ENCODE data around the gene VEZT. TPM values are rescaled to one million over a fixed set of nuclear protein-coding genes. Genes with fewer than 3 reads are reported as not detected.

VEZT gene
- total and polyA plus RNA-seq, 10 of the 15 experiments (the other 5 are each of a cell fraction or from before 2014, with no cell fraction given): 32.8 to 134 (median 66.2) TPM

- no peaks in the 10 kb centered on the region for H3K27me3 ChIP-seq (replicated peaks in 1 of 2; ENCODE audit: control insufficient read depth in 2 of 2, insufficient read depth in 2 of 2, low read length in 1 of 2)
- H3K79me2 ChIP-seq (ENCODE audit: control insufficient read depth, insufficient read depth, low read length): no peaks in the 10 kb centered on the region
- H3K27ac ChIP-seq (ENCODE audit: control insufficient read depth, insufficient read depth): no peak overlapping the region
- POLR2A ChIA-PET: no interaction called here
- H4K20me1 ChIP-seq (ENCODE audit: control insufficient read depth, insufficient read depth): no peaks in the 10 kb centered on the region
- no peak overlapping the region for H3K9ac ChIP-seq (ENCODE audit: control insufficient read depth, insufficient read depth, low read length)
- TF ChIP-seq SRF (IDR thresholded peaks at IDR 0.05; ENCODE audit: low read depth in 2 of 2, low read length in 2 of 2) (no peak), RUNX3 (IDR thresholded peaks at IDR 0.05; ENCODE audit: low read length) (no peak), ZNF384 (IDR thresholded peaks at IDR 0.05; ENCODE audit: borderline replicate concordance, low read depth, low read length) (no peak)
- ATAC-seq (no peak), FAIRE-seq (no peak), DNase-seq (ENCODE audit: low read depth, low spot score) (no peak)
- H3K4me3 ChIP-seq: no peak overlapping the region
- in situ Hi-C loops (cut with MboI) (no loop called here), intact Hi-C loops (cut with micrococcal nuclease; ENCODE audit: unreplicated experiment) (no loop called here)
- peaks cover 0 to 25% of the 10 kb centered on the region in 2 experiments; a peak in 3 of 4 replicates for H3K36me3 ChIP-seq (ENCODE audit: control insufficient read depth in 2 of 2, insufficient read depth in 2 of 2, low read length in 1 of 2)
- RAD21 ChIA-PET (ENCODE audit: unreplicated experiment): no interaction called here
- no peaks in the 10 kb centered on the region for H3K4me1 ChIP-seq (ENCODE audit: control insufficient read depth, insufficient read depth, low read length)
- no peak overlapping the region for H3K4me2 ChIP-seq (ENCODE audit: control insufficient read depth, insufficient read depth)
- CTCF ChIA-PET: interaction anchor here (1.5 kb wide), 1 partner anchor 9 kb away, joined by 7 read pairs; no protein-coding TSS in a partner anchor
- H3K9me3 ChIP-seq (replicated peaks; ENCODE audit: control insufficient read depth, insufficient read depth, low read length): no peaks in the 10 kb centered on the region
- BruUV-seq (replicated peaks): no TSS peak
- H2AFZ ChIP-seq (ENCODE audit: control insufficient read depth, low read depth, low read length): no peak overlapping the region
- WGBS (ENCODE audit: insufficient coverage, insufficient replicate concordance, low lambda C conversion rate, missing lambda C conversion rate): 96% methylated on average over 4 of the region's 4 CpGs
- SMC1A ChIA-PET (ENCODE audit: uncharacterized antibody, unreplicated experiment): no interaction called here
Observed at GRCh38 chr12:95279856-95280255, 62.2 kb downstream of the VEZT start.

GRCh38 chr12:95282266-95282665 is 64.7 kb downstream of the VEZT start:
- Histone ChIP-seq H3K27ac (ENCODE audit: control insufficient read depth, insufficient read depth) (no peak overlapping the region), H3K9ac (ENCODE audit: control insufficient read depth, insufficient read depth, low read length) (no peak overlapping the region), H3K27me3 (replicated peaks in 1 of 2; ENCODE audit: control insufficient read depth in 2 of 2, insufficient read depth in 2 of 2, low read length in 1 of 2) (no peaks in the 10 kb centered on the region), H3K79me2 (ENCODE audit: control insufficient read depth, insufficient read depth, low read length) (no peaks in the 10 kb centered on the region), H3K36me3 (ENCODE audit: control insufficient read depth in 2 of 2, insufficient read depth in 2 of 2, low read length in 1 of 2) (peaks cover 0 to 19% of the 10 kb centered on the region in 2 experiments; a peak in 3 of 4 replicates), H3K4me3 (no peak overlapping the region), H4K20me1 (ENCODE audit: control insufficient read depth, insufficient read depth) (no peaks in the 10 kb centered on the region), H3K4me2 (ENCODE audit: control insufficient read depth, insufficient read depth) (no peak overlapping the region), H3K9me3 (replicated peaks; ENCODE audit: control insufficient read depth, insufficient read depth, low read length) (no peaks in the 10 kb centered on the region), H2AFZ (ENCODE audit: control insufficient read depth, low read depth, low read length) (no peak overlapping the region), H3K4me1 (ENCODE audit: control insufficient read depth, insufficient read depth, low read length) (no peaks in the 10 kb centered on the region)
- CTCF ChIA-PET: interaction anchor here (0.9 kb wide), 1 partner anchor 165 kb away, joined by 3 read pairs; no protein-coding TSS in a partner anchor
- FAIRE-seq (no peak), DNase-seq (ENCODE audit: low read depth, low spot score) (no peak), ATAC-seq (no peak)
- intact Hi-C loops (cut with micrococcal nuclease; ENCODE audit: unreplicated experiment) (no loop called here), in situ Hi-C loops (cut with MboI) (no loop called here)
- BruUV-seq (replicated peaks): no TSS peak
- SMC1A ChIA-PET (ENCODE audit: uncharacterized antibody, unreplicated experiment): interaction anchor here (0.6 to 1.1 kb wide), 3 partner anchors 165 to 1025 kb away, joined by 3 to 4 read pairs (median 4); no protein-coding TSS in a partner anchor
- TF ChIP-seq RELA (IDR thresholded peaks at IDR 0.05; ENCODE audit: borderline replicate concordance, partially characterized antibody) (no peak), JUND (IDR thresholded peaks at IDR 0.05; ENCODE audit: low read depth, low read length) (no peak), NR2C1 (IDR thresholded peaks at IDR 0.05) (no peak), TARDBP (IDR thresholded peaks at IDR 0.05; ENCODE audit: borderline replicate concordance) (no peak)
- POLR2A ChIA-PET: interaction anchor here (0.5 to 1.5 kb wide), 2 partner anchors 16 to 598 kb away, joined by 3 to 4 read pairs; no protein-coding TSS in a partner anchor
- RAD21 ChIA-PET (ENCODE audit: unreplicated experiment): no interaction called here
- WGBS (ENCODE audit: insufficient coverage, insufficient replicate concordance, low lambda C conversion rate, missing lambda C conversion rate): over 99% methylated on average over 6 of the region's 6 CpGs
